Nephron progenitor cell (in vitro differentiated cells): Measurements from ENCODE around the gene FARP1.

Experiments used
- DNase-seq: peaks from one replicate; pipeline ENCODE4 v3.0.0; 2021
- H3K27ac Mint-ChIP-seq: 2 replicates; pipeline ENCODE4 v1.8.0; 2021; ENCODE audit warnings: mild to moderate bottlenecking, moderate library complexity, mixed read lengths
- H3K27me3 Mint-ChIP-seq: 2 replicates; pipeline ENCODE4 v1.8.0; 2021; ENCODE audit warnings: mild to moderate bottlenecking, low read depth, mixed read lengths; ENCODE audit not compliant: poor library complexity
- H3K36me3 Mint-ChIP-seq: 2 replicates; pipeline ENCODE4 v1.8.0; 2021; ENCODE audit warnings: low read depth, mixed read lengths
- H3K4me1 Mint-ChIP-seq: 2 replicates; pipeline ENCODE4 v1.8.0; 2021; ENCODE audit warnings: mixed read lengths
- H3K4me3 Mint-ChIP-seq: 2 replicates; pipeline ENCODE4 v1.8.0; 2021; ENCODE audit warnings: mild to moderate bottlenecking, moderate library complexity, mixed read lengths
- H3K9me3 Mint-ChIP-seq: 2 replicates; pipeline ENCODE4 v1.8.0; 2021; ENCODE audit warnings: mild to moderate bottlenecking, moderate library complexity, mixed read lengths
- CTCF ChIP-seq: fragments of 200-600 bp; sonication (generic); IDR thresholded peaks from 2 replicates; pipeline ENCODE4 v1.5.0; 2021; ENCODE audit warnings: antibody characterized with exemption

FARP1 gene

GRCh38 chr13:98190889-98191444, 48.1 kb downstream of the FARP1 start:
- no peak for TF ChIP-seq CTCF
- H3K9me3 Mint-ChIP-seq: peaks cover 4% of the 10 kb centered on the region
- no peak overlapping the region for H3K27ac Mint-ChIP-seq
- H3K4me1 Mint-ChIP-seq: peaks cover 51% of the 10 kb centered on the region
- H3K36me3 Mint-ChIP-seq: peaks cover 48% of the 10 kb centered on the region
- no peaks in the 10 kb centered on the region for H3K27me3 Mint-ChIP-seq
- no peak overlapping the region for H3K4me3 Mint-ChIP-seq
- DNase-seq: no peak

GRCh38 chr13:98192008-98192407, 49.1 kb downstream of the FARP1 start:
- Mint-ChIP-seq H3K36me3 (peaks cover 50% of the 10 kb centered on the region), H3K4me1 (peaks cover 50% of the 10 kb centered on the region), H3K27me3 (no peaks in the 10 kb centered on the region), H3K4me3 (no peak overlapping the region), H3K27ac (no peak overlapping the region), H3K9me3 (peaks cover 5% of the 10 kb centered on the region)
- no peak for DNase-seq
- TF ChIP-seq CTCF: no peak

- peaks cover 40% of the 10 kb centered on the region for H3K4me1 Mint-ChIP-seq
- no peak overlapping the region for H3K4me3 Mint-ChIP-seq
- peak overlapping the region; percentile 89 for H3K27ac Mint-ChIP-seq
- no peak for TF ChIP-seq CTCF
- H3K27me3 Mint-ChIP-seq: no peaks in the 10 kb centered on the region
- peaks cover 54% of the 10 kb centered on the region for H3K36me3 Mint-ChIP-seq
- no peak for DNase-seq
- H3K9me3 Mint-ChIP-seq: peaks cover 9% of the 10 kb centered on the region
Measured at GRCh38 chr13:98195054-98195791, 52.3 kb downstream of the FARP1 start.

GRCh38 chr13:98198683-98199082, 55.8 kb downstream of the FARP1 start:
- H3K27me3 Mint-ChIP-seq: no peaks in the 10 kb centered on the region
- peaks cover 49% of the 10 kb centered on the region for H3K36me3 Mint-ChIP-seq
- peaks cover 58% of the 10 kb centered on the region for H3K4me1 Mint-ChIP-seq
- peaks cover 20% of the 10 kb centered on the region for H3K9me3 Mint-ChIP-seq
- peak overlapping the region; percentile 94 for H3K27ac Mint-ChIP-seq
- no peak overlapping the region for H3K4me3 Mint-ChIP-seq
- no peak for TF ChIP-seq CTCF
- no peak for DNase-seq

- TF ChIP-seq CTCF: no peak
- peak overlapping the region; percentile 94 for H3K27ac Mint-ChIP-seq
- H3K9me3 Mint-ChIP-seq: peaks cover 28% of the 10 kb centered on the region
- DNase-seq: no peak
- H3K4me3 Mint-ChIP-seq: peak overlapping the region; percentile 39
- peaks cover 58% of the 10 kb centered on the region for H3K4me1 Mint-ChIP-seq
- H3K36me3 Mint-ChIP-seq: peaks cover 56% of the 10 kb centered on the region
- H3K27me3 Mint-ChIP-seq: no peaks in the 10 kb centered on the region
Measured at GRCh38 chr13:98199480-98199879, 56.6 kb downstream of the FARP1 start.
